C4-2B (cell line): Measurements from ENCODE around the gene CALY.

ENCODE experiments used
- ZFX ChIP-seq: fragments of 450-650 bp; IDR thresholded peaks from 2 replicates; pipeline ENCODE4 v1.6.1; 2017
- TF ChIP-seq, protein P1 (sequence below): fragments of 450-650 bp; conservative IDR thresholded peaks from 2 replicates; pipeline ENCODE4 v1.5.1; 2017; ENCODE audit warnings: mild to moderate bottlenecking

DNA sequence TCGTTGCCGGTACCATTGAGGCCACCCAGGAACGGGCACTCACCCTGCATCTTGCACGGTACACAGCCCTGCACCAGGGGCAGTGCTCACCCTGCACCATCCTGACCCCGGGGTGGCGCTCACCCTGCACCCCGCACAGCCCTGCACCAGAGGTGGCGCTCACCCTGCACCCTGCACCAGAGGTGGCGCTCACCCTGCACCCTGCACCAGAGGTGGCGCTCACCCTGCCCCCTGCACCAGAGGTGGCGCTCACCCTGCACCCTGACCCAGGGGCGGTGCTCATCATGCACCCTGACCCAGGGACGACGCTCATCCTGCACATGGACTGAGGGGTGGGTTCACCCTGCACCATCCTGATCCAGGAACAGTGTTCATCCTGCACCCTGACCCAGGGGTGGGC is 34.5 kb downstream of the CALY start:
- TF ChIP-seq, protein P1, sequence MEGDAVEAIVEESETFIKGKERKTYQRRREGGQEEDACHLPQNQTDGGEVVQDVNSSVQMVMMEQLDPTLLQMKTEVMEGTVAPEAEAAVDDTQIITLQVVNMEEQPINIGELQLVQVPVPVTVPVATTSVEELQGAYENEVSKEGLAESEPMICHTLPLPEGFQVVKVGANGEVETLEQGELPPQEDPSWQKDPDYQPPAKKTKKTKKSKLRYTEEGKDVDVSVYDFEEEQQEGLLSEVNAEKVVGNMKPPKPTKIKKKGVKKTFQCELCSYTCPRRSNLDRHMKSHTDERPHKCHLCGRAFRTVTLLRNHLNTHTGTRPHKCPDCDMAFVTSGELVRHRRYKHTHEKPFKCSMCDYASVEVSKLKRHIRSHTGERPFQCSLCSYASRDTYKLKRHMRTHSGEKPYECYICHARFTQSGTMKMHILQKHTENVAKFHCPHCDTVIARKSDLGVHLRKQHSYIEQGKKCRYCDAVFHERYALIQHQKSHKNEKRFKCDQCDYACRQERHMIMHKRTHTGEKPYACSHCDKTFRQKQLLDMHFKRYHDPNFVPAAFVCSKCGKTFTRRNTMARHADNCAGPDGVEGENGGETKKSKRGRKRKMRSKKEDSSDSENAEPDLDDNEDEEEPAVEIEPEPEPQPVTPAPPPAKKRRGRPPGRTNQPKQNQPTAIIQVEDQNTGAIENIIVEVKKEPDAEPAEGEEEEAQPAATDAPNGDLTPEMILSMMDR: no peak
- TF ChIP-seq ZFX: no peak
